Keratinocyte (primary cell): ENCODE measurements around the gene BCAS1. TPM values are rescaled to one million over a fixed set of nuclear protein-coding genes. Genes with fewer than 3 reads are reported as not detected.

ENCODE experiments used
- DNase-seq: peaks from one replicate; pipeline ENCODE4 v3.0.0-alpha.2; 2011; ENCODE audit warnings: low read depth, missing footprints, low spot score
- FAIRE-seq: peaks from 2 replicates; lab custom pipeline; 2011; peaks lifted over from hg19 to GRCh38; lab: Jason Lieb, UNC
- H2AFZ ChIP-seq: 2 replicates; pipeline ENCODE4 v1.6.0; 2012; ENCODE audit warnings: low read length, control low read depth, inconsistent platforms; ENCODE audit not compliant: control insufficient read depth
- H3K27ac ChIP-seq: 2 replicates; pipeline ENCODE4 v1.5.1; 2011; ENCODE audit warnings: low read length; ENCODE audit not compliant: control insufficient read depth, insufficient read depth
- H3K27me3 ChIP-seq: 3 replicates; pipeline ENCODE4 v1.6.0; 2011; ENCODE audit warnings: low read length; ENCODE audit not compliant: control insufficient read depth, insufficient read depth; ENCODE audit errors: extremely low read depth
- H3K36me3 ChIP-seq, 2 experiments: 2 replicates in 1 of 2; 3 replicates in 1 of 2; pipeline ENCODE4 v1.5.1; 2011; ENCODE audit warnings: low read length in 2 of 2, mild to moderate bottlenecking in 1 of 2; ENCODE audit not compliant: control insufficient read depth in 2 of 2, insufficient read depth in 2 of 2; ENCODE audit errors: extremely low read depth in 1 of 2
- H3K4me1 ChIP-seq: 3 replicates; pipeline ENCODE4 v1.5.1; 2011; ENCODE audit warnings: low read length; ENCODE audit not compliant: control insufficient read depth, insufficient read depth; ENCODE audit errors: extremely low read depth
- H3K4me2 ChIP-seq: 3 replicates; pipeline ENCODE4 v1.6.0; 2011; ENCODE audit warnings: low read depth, low read length; ENCODE audit not compliant: control insufficient read depth, insufficient read depth; ENCODE audit errors: extremely low read depth
- H3K4me3 ChIP-seq, 3 experiments: fragments of 200-600 bp in 1 of 3; sonication (generic) in 1 of 3; 2 replicates in 2 of 3; 3 replicates in 1 of 3; pipeline ENCODE4 v1.5.1; 2011 to 2016; ENCODE audit warnings: low read length in 3 of 3, mild to moderate bottlenecking in 3 of 3, control low read depth in 2 of 3, inconsistent platforms in 1 of 3, low read depth in 1 of 3, mixed read lengths in 1 of 3, mixed run types in 1 of 3, moderate library complexity in 1 of 3; ENCODE audit not compliant: control insufficient read depth in 2 of 3, insufficient read depth in 2 of 3; ENCODE audit errors: extremely low read depth in 1 of 3
- H3K79me2 ChIP-seq: 2 replicates; pipeline ENCODE4 v1.6.0; 2012; ENCODE audit warnings: low read length; ENCODE audit not compliant: control insufficient read depth, insufficient read depth
- H3K9ac ChIP-seq: 3 replicates; pipeline ENCODE4 v1.6.0; 2011; ENCODE audit warnings: low read length; ENCODE audit not compliant: control insufficient read depth, insufficient read depth; ENCODE audit errors: extremely low read depth
- H3K9me1 ChIP-seq: 3 replicates; pipeline ENCODE4 v1.6.0; 2011; ENCODE audit warnings: low read length; ENCODE audit not compliant: control insufficient read depth, insufficient read depth; ENCODE audit errors: extremely low read depth
- H3K9me3 ChIP-seq: 2 replicates; pipeline ENCODE4 v1.5.1; 2012; ENCODE audit warnings: low read depth, low read length; ENCODE audit not compliant: control insufficient read depth
- H4K20me1 ChIP-seq: 3 replicates; pipeline ENCODE4 v1.6.0; 2011; ENCODE audit warnings: low read length; ENCODE audit not compliant: control insufficient read depth, insufficient read depth; ENCODE audit errors: extremely low read depth
- CTCF ChIP-seq, 3 experiments: IDR thresholded peaks in 1 of 3; conservative IDR thresholded peaks in 1 of 3; optimal IDR thresholded peaks in 1 of 3; 2 replicates in 2 of 3; 3 replicates in 1 of 3; pipeline versions ENCODE3 to v1.5.1; 2011; ENCODE audit warnings: low read length in 3 of 3, mild to moderate bottlenecking in 3 of 3, moderate library complexity in 2 of 3, control low read depth in 1 of 3, inconsistent platforms in 1 of 3; ENCODE audit not compliant: insufficient read depth in 2 of 3; ENCODE audit errors: extremely low read depth in 1 of 3
- EZH2 ChIP-seq: IDR thresholded peaks from one replicate; pipeline ENCODE4 v1.6.1; 2012; ENCODE audit warnings: inconsistent platforms, mild to moderate bottlenecking, low read length, moderate library complexity
- dilution Hi-C: fragments of 300-500 bp; cut with MboI; formaldehyde crosslinking; loops from one replicate; pipeline ENCODE4 v1.7.0; 2020; ENCODE audit warnings: low sequenced_read_pairs; ENCODE audit not compliant: extremely low pct_ligation_motif_present
- polyA plus RNA-seq, 5 experiments: library from polyadenylated mRNA; depleted of rRNA in 3 of 5; stranded (reverse) in 3 of 5; stranded (forward) in 1 of 5; unstranded in 1 of 5; fragments of >200 nt; gene quantifications; 1 replicate in 1 of 5; 2 replicates in 3 of 5; 3 replicates in 1 of 5; pipeline versions ENCODE4 v1.2.1 to v1.2.3, GENCODE V29; 2011 to 2012; ENCODE audit warnings: missing spikeins in 2 of 5, low read depth in 1 of 5, low replicate concordance in 1 of 5

BCAS1 gene
- polyA plus RNA-seq, 1 donor (not counting 4 experiments of a cell fraction or from before 2014, with no cell fraction given) = not detected

GRCh38 chr20:53959911-53960578 lies 110.3 kb downstream of the BCAS1 start:
- dilution Hi-C loops = loop anchor here (10.0 kb wide), 1 partner anchor 95 kb away; no protein-coding TSS in a partner anchor

GRCh38 chr20:53958260-53958659 lies 112.1 kb downstream of the BCAS1 start:
- H3K9me3 ChIP-seq = no peaks in the 10 kb centered on the region
- TF ChIP-seq CTCF (optimal IDR thresholded peaks at IDR 0.05 in 1 of 3, IDR thresholded peaks at IDR 0.05 in 1 of 3, conservative IDR thresholded peaks at IDR 0.05 in 1 of 3; ENCODE audit: extremely low read depth in 1 of 3, insufficient read depth in 2 of 3, low read length in 3 of 3) = no peak
- TF ChIP-seq EZH2 = no peak
- no peaks in the 10 kb centered on the region for H3K9me1 ChIP-seq
- H3K9ac ChIP-seq = no peak overlapping the region
- H3K79me2 ChIP-seq = no peaks in the 10 kb centered on the region
- H3K4me3 ChIP-seq = no peak overlapping the region
- FAIRE-seq (no peak), DNase-seq (no peak)
- no peaks in the 10 kb centered on the region for H3K36me3 ChIP-seq
- no peak overlapping the region for H3K27ac ChIP-seq
- no peak overlapping the region for H2AFZ ChIP-seq
- H3K4me1 ChIP-seq = no peaks in the 10 kb centered on the region
- no peak overlapping the region for H3K4me2 ChIP-seq
- no peaks in the 10 kb centered on the region for H3K27me3 ChIP-seq
- dilution Hi-C loops = loop anchor here (10.0 kb wide), 1 partner anchor 97 kb away; no protein-coding TSS in a partner anchor
- no peaks in the 10 kb centered on the region for H4K20me1 ChIP-seq

More at GRCh38 chr20:53959911-53960578, 110.3 kb downstream of the BCAS1 start:
- H4K20me1 ChIP-seq = no peaks in the 10 kb centered on the region
- no peaks in the 10 kb centered on the region for H3K9me1 ChIP-seq
- H3K4me3 ChIP-seq = no peak overlapping the region
- FAIRE-seq (no peak), DNase-seq (no peak)
- no peak for TF ChIP-seq CTCF (optimal IDR thresholded peaks at IDR 0.05 in 1 of 3, IDR thresholded peaks at IDR 0.05 in 1 of 3, conservative IDR thresholded peaks at IDR 0.05 in 1 of 3; ENCODE audit: extremely low read depth in 1 of 3, insufficient read depth in 2 of 3, low read length in 3 of 3)
- TF ChIP-seq EZH2 = no peak
- no peaks in the 10 kb centered on the region for H3K27me3 ChIP-seq
- H3K9me3 ChIP-seq = no peaks in the 10 kb centered on the region
- H3K4me2 ChIP-seq = no peak overlapping the region
- no peaks in the 10 kb centered on the region for H3K36me3 ChIP-seq
- no peak overlapping the region for H2AFZ ChIP-seq
- H3K4me1 ChIP-seq = no peaks in the 10 kb centered on the region
- no peaks in the 10 kb centered on the region for H3K79me2 ChIP-seq
- no peak overlapping the region for H3K9ac ChIP-seq
- H3K27ac ChIP-seq = no peak overlapping the region
